NB4 (cell line): ENCODE data around the gene ASAP3.

ENCODE experiments used
- DNase-seq: peaks from one replicate; pipeline ENCODE4 v3.0.0; 2010; ENCODE audit warnings: low read depth
- H3K4me3 ChIP-seq: one replicate; pipeline ENCODE4 v1.5.1; 2011; ENCODE audit warnings: mild to moderate bottlenecking, low read depth, low read length, moderate library complexity
- CTCF ChIP-seq: IDR thresholded peaks from one replicate; pipeline ENCODE4 v1.5.1; 2012; ENCODE audit warnings: low read depth, low read length
- MAX ChIP-seq: IDR thresholded peaks from 2 replicates; pipeline ENCODE4 v1.6.1; 2011; ENCODE audit warnings: low read depth, low read length
- MYC ChIP-seq: IDR thresholded peaks from 2 replicates; pipeline ENCODE4 v1.6.1; 2011; ENCODE audit warnings: low read depth, low read length
- POLR2A ChIP-seq: IDR thresholded peaks from 2 replicates; pipeline ENCODE4 v1.6.1; 2011; ENCODE audit warnings: mild to moderate bottlenecking; ENCODE audit not compliant: insufficient read length; ENCODE audit errors: extremely low read depth

The ASAP3 gene

GRCh38 chr1:23397908-23398307 is 86.1 kb downstream of the ASAP3 start:
- no peak overlapping the region for H3K4me3 ChIP-seq
- no peak for DNase-seq
- TF ChIP-seq MYC (no peak), POLR2A (no peak), CTCF (no peak), MAX (no peak)

- no peak for DNase-seq
- H3K4me3 ChIP-seq = no peak overlapping the region
- TF ChIP-seq POLR2A = no peak
- TF ChIP-seq MAX = no peak
- no peak for TF ChIP-seq CTCF
- TF ChIP-seq MYC = no peak
Measured at GRCh38 chr1:23396380-23396779, 87.6 kb downstream of the ASAP3 start.

GRCh38 chr1:23395849-23396248 is 88.1 kb downstream of the ASAP3 start:
- TF ChIP-seq POLR2A = no peak
- TF ChIP-seq MAX = no peak
- TF ChIP-seq MYC = no peak
- TF ChIP-seq CTCF = no peak
- no peak overlapping the region for H3K4me3 ChIP-seq
- DNase-seq = no peak

GRCh38 chr1:23395154-23395724 is 88.7 kb downstream of the ASAP3 start:
- TF ChIP-seq CTCF (no peak), POLR2A (no peak), MYC (no peak)
- no peak for DNase-seq
- no peak overlapping the region for H3K4me3 ChIP-seq

GRCh38 chr1:23394684-23395083 is 89.3 kb downstream of the ASAP3 start:
- DNase-seq = no peak
- H3K4me3 ChIP-seq = no peak overlapping the region
- TF ChIP-seq MAX (no peak), CTCF (no peak), POLR2A (no peak), MYC (no peak)

- DNase-seq = peak; percentile 42
- TF ChIP-seq MYC = no peak
- H3K4me3 ChIP-seq = no peak overlapping the region
Measured at GRCh38 chr1:23394181-23394580, 89.8 kb downstream of the ASAP3 start.
